ENCODE results near the gene RTF2. TPM values are rescaled to one million over a fixed set of nuclear protein-coding genes. Genes with fewer than 3 reads are reported as not detected.

The RTF2 gene
- total RNA-seq, 4 donors from 2014 or later, result 54.3 to 74.1 (median 65.2) TPM

DNA sequence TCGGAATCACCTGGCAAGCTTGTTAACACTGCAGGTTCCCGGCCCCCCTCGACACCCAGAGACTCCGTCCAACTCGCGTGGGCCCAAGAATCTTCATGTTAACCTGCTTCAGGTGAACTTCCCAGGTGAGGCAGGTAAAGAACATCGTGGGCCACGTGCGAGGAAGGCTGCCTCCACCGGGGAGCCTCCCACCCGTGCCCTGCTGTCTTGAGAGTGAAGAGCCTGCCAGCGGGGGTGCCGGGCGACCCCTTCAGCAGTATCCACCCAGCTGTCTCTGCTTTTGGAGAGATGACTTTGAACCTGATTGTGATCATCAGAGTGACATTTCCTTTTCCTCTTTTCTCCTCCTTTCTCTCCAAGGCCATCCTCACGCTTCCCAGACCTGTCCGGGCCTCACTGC lies 22.9 kb upstream of the RTF2 start:
- TF ChIP-seq, protein P1, sequence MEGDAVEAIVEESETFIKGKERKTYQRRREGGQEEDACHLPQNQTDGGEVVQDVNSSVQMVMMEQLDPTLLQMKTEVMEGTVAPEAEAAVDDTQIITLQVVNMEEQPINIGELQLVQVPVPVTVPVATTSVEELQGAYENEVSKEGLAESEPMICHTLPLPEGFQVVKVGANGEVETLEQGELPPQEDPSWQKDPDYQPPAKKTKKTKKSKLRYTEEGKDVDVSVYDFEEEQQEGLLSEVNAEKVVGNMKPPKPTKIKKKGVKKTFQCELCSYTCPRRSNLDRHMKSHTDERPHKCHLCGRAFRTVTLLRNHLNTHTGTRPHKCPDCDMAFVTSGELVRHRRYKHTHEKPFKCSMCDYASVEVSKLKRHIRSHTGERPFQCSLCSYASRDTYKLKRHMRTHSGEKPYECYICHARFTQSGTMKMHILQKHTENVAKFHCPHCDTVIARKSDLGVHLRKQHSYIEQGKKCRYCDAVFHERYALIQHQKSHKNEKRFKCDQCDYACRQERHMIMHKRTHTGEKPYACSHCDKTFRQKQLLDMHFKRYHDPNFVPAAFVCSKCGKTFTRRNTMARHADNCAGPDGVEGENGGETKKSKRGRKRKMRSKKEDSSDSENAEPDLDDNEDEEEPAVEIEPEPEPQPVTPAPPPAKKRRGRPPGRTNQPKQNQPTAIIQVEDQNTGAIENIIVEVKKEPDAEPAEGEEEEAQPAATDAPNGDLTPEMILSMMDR (IDR thresholded peaks at IDR 0.05), result no peak
- TF ChIP-seq EP300 (IDR thresholded peaks at IDR 0.05) (no peak), POLR2A (IDR thresholded peaks at IDR 0.05) (no peak)
- 87 to 89% methylated on average over 16 of the region's 16 CpGs for WGBS, 2 donors
- H3K27ac ChIP-seq, result no peak overlapping the region

DNA sequence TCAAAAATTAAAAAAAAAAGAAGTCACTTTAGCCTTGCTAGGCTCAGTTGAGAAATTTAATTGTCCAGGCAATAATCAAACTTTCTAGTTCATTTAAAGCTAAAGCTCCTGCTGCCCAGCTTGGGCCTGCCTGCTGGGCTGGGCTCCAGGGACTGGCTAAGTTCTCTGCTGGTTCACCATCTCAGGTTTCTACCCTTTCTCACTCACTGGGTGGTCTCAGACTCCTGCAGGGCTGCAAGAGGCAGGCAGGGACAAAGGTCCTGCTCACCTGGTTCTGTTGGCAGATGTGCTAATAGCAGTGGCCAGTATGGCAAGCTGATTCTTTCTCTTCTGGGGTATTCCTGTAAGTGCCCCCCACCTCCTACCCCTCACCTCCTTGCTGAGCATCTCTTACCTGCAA lies 21.2 kb upstream of the RTF2 start:
- Histone ChIP-seq H3K27me3 (no peaks in the 10 kb centered on the region), H3K36me3 (no peaks in the 10 kb centered on the region), H3K9me3 (no peaks in the 10 kb centered on the region), H3K4me3 (no peak overlapping the region), H3K4me1 (no peaks in the 10 kb centered on the region), H3K27ac (no peak overlapping the region)
- no peak for DNase-seq (ENCODE audit: low spot score in 2 of 2)
- no peak for TF ChIP-seq POLR2A (IDR thresholded peaks at IDR 0.05)
- no peak for TF ChIP-seq EP300 (IDR thresholded peaks at IDR 0.05)
- TF ChIP-seq, protein P1 (IDR thresholded peaks at IDR 0.05), result no peak

More for the DNA sequence above, 22.9 kb upstream of the RTF2 start:
- Histone ChIP-seq H3K4me1 (no peaks in the 10 kb centered on the region), H3K36me3 (no peaks in the 10 kb centered on the region), H3K27me3 (no peaks in the 10 kb centered on the region), H3K4me3 (no peak overlapping the region), H3K9me3 (no peaks in the 10 kb centered on the region)
- DNase-seq (ENCODE audit: low spot score in 2 of 2), result no peak

DNA sequence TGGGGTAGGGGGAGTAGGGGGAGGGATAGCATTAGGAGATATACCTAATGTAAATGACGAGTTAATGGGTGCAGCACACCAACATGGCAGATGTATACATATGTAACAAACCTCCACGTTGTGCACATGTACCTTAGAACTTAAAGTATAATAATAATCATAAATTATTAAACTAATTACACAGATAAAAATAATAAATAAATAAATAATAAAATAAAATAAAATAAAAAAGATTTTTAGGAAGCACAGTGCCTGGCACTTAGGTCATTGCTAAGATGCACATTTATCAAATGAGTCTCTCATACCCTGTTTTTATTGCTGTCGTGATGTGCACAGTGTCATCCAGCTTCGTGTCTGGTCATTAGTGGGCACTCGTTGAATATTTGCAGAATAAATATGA lies 19.0 kb upstream of the RTF2 start:
- no peaks in the 10 kb centered on the region for H3K9me3 ChIP-seq
- H3K27ac ChIP-seq, result no peak overlapping the region
- H3K27me3 ChIP-seq, result no peaks in the 10 kb centered on the region
- 87% methylated on average over 5 of the region's 5 CpGs for WGBS, 2 donors
- no peaks in the 10 kb centered on the region for H3K4me1 ChIP-seq
- TF ChIP-seq POLR2A (IDR thresholded peaks at IDR 0.05), result no peak
- TF ChIP-seq, protein P1 (IDR thresholded peaks at IDR 0.05), result no peak
- H3K4me3 ChIP-seq, result no peak overlapping the region
- no peak for DNase-seq (ENCODE audit: low spot score in 2 of 2)
- no peaks in the 10 kb centered on the region for H3K36me3 ChIP-seq

DNA sequence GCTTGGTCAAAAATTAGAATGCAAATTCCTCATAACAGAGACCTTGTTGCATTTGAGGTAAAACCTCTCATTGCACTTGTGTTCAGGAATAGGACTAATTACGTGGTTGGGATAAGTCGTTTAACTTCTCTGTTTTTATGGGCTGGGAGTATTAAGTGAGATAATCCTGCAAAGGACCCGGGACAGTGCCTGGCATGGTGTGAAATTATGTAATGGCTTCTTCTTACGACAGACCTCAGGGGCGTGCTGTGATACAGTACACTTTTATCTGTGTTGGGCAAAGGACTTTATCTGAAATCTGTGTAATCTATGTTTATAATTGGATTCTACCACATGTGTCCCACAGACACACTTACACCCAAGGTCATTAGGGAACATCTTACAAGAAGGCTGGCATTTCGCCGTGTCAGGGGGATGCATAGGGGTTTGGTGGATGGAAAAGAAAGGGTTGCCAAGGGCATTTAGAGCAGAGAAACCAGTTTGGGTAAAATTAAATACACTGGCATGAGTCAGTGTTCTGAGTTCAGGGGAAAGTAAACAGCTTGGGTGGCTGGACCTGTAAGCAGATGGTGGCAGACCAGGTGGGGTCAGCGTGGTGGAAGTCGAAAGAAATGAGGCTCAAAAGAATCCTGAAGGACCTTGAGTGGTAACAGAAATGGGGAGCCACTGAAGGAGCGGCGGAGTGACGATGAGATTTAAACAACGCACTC lies 17.2 kb upstream of the RTF2 start:
- WGBS, 2 donors, result 82 to 86% methylated on average over 13 of the region's 13 CpGs
- TF ChIP-seq POLR2A (IDR thresholded peaks at IDR 0.05), result no peak
- no peak for TF ChIP-seq EP300 (IDR thresholded peaks at IDR 0.05)
- TF ChIP-seq, protein P1 (IDR thresholded peaks at IDR 0.05), result no peak
- no peaks in the 10 kb centered on the region for H3K4me1 ChIP-seq
- no peaks in the 10 kb centered on the region for H3K36me3 ChIP-seq
- no peak overlapping the region for H3K27ac ChIP-seq
- no peaks in the 10 kb centered on the region for H3K27me3 ChIP-seq
- H3K4me3 ChIP-seq, result no peak overlapping the region
- DNase-seq (ENCODE audit: low spot score in 2 of 2), result no peak
- H3K9me3 ChIP-seq, result no peaks in the 10 kb centered on the region

DNA sequence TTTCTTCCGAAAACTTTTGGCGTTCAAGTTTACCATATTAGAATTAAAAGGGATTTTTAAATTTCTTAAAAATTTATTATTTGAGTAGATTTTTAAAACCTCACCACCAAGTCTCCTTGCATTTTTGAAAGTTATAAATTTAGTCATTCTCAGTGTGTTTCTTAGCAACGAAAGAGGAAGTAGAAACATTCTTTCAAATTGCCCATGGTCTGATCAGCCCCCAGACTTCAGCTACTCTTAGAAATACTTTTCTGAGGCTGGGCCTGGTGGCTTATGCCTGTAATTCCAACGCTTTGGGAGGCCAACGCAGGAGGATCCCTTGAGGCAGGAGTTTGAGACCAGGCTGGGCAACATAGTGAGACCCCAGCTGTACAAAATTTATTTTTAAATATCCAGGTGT lies 15.1 kb upstream of the RTF2 start:
- Histone ChIP-seq H3K4me1 (no peaks in the 10 kb centered on the region), H3K4me3 (no peak overlapping the region), H3K9me3 (no peaks in the 10 kb centered on the region), H3K27ac (no peak overlapping the region), H3K36me3 (no peaks in the 10 kb centered on the region), H3K27me3 (no peaks in the 10 kb centered on the region)
- DNase-seq (ENCODE audit: low spot score in 2 of 2), result no peak
- 81 to 85% methylated on average over 5 of the region's 5 CpGs for WGBS, 2 donors
- TF ChIP-seq, protein P1 (IDR thresholded peaks at IDR 0.05), result no peak

Measured in tibial nerve (tissue), 4 donors.